ENCODE data around the gene PPP1R14C.

The PPP1R14C gene

DNA sequence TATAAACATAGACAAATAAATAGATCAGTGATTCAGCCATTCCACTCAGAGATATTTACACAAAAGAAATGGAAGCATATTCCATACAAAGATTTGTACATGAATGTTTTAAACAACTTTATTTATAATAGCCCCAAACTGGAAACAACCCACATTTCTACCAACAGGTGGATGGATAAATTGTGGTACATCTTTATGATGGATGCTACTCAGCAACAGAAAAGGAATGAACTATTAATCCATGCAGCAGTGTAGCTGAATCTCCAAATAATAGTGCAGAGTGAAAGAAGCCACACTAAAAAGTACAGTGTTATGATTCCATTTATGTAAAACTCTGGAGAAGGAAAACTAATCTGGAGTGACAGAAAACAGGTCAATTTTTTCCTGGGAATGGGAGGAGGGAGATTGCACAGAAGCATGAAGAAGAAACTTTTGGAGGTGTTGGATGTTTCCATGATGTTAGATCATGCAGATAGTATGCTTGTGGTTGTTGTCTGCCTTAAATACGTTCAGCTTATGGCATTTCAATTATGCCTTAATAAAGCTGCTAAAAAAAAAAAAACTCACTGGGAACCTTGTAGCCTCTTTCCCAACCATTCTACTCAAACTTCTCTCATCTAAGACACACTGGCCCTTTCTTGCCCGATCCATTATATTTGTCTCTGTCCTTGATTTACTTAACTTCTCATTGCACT is 100.9 kb downstream of the PPP1R14C start:
- in situ Hi-C loops (cut with MboI; ENCODE audit: low sequenced_read_pairs) = no loop called here

DNA sequence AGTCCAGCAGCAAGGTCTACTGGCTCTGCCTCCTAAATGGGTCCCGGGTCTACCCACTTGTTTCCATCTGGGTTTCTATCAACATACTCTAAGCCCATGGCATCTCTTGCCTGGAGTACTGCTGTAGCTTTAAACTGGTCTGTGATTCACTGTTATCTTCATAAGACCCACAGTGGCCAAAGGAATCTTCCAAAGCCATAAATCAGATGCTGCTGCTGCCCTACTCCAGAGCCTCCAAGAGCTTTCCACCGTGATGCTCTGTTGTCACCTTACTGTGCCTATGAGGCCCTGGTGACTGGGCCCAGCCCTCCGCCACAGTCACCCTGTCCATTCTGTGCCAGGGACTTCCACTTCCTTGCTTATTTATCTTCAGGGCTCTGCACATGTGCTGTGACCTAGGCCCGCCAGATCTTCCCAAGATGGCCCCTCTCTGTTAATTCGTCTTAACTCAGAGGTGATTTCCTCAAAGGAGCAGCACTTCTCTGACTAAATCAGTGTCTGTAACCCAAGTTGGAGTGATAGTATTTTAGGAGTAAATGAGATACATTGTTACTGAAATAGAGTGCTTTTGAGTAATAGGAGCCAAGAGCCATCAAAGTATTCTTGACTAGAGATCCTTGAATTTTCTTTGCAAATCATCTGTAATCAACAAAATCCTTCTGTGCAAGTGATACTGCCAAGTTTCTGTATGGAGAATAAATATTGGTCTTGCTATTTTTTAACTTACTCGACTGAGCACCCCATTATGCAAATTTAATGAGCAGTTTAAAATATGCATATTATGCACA is 102.5 kb downstream of the PPP1R14C start:
- in situ Hi-C loops (cut with MboI; ENCODE audit: low sequenced_read_pairs) = no loop called here

DNA sequence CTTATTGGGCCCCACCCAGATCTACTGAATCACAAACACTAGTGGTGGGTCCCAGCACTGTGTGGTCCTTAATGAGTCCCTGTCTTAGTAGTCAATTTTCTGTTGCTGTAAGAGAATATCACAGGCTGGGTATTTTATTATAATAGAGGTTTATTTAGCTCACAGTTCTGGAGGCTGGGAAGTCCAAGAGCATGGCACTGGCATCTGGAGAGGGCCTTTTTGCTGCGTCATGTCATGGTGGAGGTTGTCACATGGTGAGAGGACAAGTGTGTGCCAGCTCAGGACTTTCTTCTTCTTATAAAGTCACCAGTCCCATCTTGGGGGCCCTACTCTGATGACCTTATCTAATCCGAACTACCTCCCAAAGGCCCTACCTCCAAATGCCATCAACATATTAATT is 105.0 kb downstream of the PPP1R14C start:
- in situ Hi-C loops (cut with MboI; ENCODE audit: low sequenced_read_pairs) = no loop called here

DNA sequence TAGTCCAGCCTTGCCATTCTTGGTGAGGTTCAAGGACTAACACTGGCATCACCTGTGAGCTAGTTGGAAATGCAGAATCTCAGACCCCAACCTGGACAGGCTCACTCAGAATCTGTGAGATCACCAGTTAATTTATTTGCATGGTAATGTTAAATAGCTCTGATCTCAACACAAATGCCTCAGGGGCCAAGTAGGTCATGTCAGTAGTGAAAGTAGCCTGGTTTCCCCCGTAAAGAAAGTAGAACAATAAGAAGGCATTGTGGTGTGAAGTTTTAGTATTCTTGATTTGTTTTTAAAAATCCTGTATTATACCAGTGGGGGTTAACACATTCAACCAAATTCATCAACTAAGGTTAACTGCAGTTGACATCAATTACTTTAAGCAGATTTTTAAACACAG is 105.5 kb downstream of the PPP1R14C start:
- in situ Hi-C loops (cut with MboI; ENCODE audit: low sequenced_read_pairs) = no loop called here

DNA sequence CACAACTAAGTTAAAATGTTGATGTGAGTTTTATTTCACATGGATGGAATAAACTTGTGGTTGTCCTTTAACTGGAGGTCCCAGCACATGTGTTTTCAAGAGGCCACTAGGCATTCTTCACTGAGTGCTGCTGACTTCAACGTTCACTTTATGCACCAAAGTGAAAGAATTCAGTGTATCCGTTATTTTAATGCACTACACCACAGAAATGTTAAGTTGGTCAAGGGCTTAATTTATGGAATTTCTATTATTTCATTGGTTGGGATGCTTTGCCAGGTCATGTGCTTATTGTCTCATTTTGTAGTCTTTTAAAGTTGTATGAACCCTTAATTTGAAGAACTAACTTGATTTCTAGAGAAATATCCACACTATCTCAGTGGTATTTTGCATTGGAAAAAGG is 106.4 kb downstream of the PPP1R14C start:
- in situ Hi-C loops (cut with MboI; ENCODE audit: low sequenced_read_pairs) = no loop called here

DNA sequence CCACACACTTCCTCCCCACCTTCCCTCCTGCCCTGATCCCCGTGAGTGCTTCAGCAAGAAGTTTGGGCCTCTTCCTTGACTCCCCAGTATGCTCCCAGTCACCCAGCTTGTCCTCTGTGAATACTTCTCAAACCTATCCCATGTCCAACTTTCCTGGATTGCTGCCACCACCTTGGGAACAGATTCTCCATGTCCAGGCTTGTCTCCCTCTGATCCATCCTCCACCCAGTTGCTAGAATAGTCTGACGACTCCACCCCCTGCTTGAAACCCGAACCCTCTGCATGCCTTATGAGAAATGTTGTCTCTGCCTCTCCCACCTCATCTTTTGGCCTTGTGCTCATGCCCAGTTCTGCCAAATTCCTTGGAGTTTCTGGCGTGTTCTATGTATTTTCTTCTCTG is 108.0 kb downstream of the PPP1R14C start:
- in situ Hi-C loops (cut with MboI; ENCODE audit: low sequenced_read_pairs) = no loop called here

DNA sequence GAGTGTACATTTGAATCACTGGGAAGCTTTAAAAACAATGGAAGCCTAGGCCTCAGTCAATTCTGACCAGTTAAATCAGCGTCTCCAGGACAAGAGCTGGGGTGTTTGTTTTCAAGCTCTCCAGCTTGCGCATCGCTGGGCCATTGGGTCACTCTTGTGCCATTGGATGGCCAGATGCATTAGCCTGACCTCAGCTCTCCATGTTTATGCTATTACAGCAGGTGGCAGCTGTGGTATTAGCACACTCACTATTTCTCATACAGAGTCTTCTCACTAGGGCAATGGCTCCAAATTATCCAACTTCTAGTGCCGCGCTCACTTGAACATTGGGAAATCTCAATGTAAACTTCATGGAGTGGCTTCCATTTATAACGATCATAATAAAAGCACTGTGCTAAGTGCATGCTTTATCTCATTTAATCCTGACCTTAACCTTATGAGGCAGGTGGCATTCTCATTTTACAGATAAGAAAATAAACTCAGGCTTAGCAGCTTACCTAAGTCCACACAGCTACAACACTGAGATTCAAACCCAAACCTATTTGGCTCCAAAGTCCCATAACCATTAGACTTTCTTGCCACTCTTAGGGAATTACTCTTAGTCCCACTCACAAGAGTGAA is 108.8 kb downstream of the PPP1R14C start:
- in situ Hi-C loops (cut with MboI; ENCODE audit: low sequenced_read_pairs) = no loop called here

DNA sequence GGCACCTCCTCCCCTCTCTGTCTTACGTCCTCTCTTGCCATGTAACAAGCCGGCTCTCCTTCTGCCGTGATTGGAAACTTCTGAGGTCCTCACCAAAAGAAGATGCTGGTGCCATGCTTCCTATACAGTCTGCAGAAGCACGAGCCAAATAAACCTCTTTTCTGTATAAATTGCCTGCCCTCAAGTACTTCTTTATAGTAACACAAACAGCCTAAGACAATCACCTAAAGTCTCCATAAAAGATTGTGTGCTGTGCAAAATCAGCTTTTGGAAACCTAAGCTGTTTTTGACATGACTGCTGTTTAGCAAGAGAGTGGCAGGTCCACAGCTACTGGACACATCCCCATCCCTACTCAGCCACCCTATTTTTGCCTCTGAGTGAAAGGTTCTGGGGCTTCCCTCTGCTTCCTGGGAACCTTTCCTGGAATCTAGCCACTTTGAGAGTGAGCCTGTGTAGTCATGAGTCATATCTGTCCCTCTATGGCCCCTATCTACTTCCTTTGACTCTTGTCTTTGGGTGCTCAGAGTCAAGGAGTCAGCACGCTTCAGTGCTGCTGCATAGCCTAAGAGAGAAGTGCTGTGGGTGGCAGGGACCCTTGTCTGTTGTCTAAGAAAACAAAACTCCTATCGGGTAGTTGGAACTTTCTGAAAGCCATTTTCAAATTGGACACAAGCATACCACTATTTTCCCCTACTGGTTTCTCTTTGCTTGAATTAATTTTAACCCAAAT is 110.0 kb downstream of the PPP1R14C start:
- in situ Hi-C loops (cut with MboI; ENCODE audit: low sequenced_read_pairs) = no loop called here

DNA sequence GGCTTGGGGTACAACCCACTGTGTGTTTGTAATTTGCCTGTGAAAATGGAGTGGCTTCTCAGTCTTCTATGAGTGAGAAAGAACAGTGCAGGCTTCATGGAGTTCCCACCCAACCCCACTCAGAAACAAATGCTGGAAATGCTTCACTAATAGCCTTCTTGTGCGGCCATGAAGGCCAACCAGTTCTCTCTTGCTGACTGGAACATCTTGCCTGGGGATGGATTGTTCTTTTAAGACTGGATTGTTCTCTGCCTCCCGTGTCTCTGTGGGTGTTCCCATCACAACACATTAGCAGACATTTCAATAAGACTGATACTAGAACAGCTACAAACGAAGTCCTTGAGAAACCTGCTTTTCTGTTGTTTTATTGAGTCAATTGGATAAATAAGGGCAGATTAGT is 110.6 kb downstream of the PPP1R14C start:
- in situ Hi-C loops (cut with MboI; ENCODE audit: low sequenced_read_pairs) = no loop called here

DNA sequence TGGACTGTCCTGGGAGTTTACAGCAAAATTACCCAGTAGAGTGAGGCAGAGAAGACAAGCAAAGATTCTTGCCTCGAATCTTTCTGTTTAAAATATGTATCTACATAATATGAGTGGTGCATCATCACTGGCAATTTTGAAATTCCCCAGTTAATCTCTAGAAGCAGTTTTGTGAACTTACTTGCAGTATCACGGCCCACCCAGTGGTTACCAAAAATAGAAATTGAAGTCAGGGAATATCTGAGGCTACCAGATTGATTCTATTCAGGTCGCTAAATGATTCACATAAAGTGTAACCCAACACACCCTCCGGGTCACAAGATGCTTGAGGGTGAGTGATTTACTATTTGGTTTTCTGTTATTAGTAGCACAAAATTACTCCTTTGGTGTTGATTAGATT is 111.9 kb downstream of the PPP1R14C start:
- in situ Hi-C loops (cut with MboI; ENCODE audit: low sequenced_read_pairs) = no loop called here

DNA sequence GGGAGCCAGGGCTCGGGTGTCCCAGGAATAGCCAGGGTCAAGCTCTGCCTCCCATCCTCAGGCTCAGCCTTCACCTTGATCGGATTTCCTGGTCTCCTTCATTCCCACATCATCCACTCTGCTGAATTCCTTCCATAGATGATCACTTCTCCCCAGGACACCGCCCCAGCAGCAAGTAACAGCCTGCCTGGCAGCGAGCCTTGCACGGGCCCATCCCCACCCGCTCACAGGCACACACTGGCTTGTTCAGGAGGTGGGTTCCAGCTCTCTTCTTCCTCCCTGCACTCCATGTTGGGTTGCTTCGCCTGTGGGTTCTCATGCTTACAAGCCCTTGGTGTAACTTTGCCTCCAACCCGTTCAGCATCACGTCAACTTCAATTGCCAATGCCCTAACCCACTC is 113.0 kb downstream of the PPP1R14C start:
- in situ Hi-C loops (cut with MboI; ENCODE audit: low sequenced_read_pairs) = no loop called here

DNA sequence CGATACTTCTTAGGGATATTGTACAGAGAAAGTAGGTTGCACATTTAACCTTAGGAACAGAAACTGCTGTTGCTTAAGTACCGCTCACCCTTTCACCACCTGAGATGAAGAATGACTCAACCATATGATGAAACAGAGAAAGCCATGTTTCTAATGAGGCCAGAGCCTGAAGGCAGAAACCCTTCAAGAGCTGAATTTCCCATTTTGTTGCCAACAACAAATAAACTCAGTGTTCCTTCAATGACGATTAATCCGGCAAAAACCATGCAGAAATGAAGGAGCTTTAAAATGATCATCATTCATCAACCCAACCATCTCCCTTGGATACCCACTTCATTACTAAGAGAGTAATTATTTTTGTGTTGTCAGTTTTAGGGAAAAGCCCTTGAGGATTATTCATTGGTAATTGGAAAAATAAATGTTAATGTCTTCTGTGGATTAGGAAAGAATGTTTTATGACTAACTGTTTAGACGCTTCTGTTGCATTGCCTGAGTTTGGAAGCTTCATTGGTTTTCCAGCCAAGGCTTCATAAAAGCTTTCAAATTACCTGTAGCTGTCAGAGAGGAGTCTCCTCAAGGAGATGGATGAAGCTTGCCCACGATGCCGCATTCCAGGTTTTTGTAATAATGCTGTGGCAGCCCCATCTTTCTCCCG is 113.9 kb downstream of the PPP1R14C start:
- in situ Hi-C loops (cut with MboI; ENCODE audit: low sequenced_read_pairs) = no loop called here

DNA sequence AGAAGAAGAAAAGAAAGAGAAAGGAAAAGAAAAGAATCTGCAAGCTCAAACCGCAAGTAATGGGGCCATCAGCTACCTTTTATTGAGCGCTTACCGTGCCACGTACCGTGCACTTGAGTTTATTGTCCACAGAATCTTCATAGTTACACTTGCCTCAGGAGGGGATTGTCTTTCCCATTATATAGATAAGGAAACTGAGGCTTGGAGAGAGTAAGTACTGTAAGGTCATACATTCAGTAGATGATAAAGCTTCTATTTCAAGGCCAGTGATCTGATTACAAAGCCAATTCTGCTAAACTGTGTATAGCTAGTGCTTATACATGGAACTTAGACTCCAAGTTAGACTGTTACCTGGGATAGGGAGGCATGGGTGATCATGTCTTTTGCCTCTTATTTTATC is 115.5 kb downstream of the PPP1R14C start:
- in situ Hi-C loops (cut with MboI; ENCODE audit: low sequenced_read_pairs) = no loop called here

DNA sequence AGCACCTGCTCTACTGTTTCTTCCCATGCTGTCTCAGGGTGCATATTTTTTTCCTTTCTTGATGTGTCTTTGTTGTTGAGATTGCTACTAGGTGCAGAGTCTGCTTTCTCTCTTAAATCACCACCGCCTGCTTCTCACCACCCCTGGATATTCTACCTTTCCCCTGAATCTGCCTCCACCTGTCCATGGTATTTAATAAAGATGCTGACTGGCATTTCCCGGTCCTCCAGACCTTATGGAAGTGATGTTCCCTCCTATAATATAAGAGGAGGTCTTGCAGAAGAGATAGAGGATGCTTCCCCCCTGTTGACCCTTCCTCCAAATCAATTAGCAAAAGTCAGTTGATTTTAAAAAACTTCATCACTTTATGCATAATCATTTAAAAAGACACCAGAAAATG is 118.1 kb downstream of the PPP1R14C start:
- in situ Hi-C loops (cut with MboI; ENCODE audit: low sequenced_read_pairs) = no loop called here

DNA sequence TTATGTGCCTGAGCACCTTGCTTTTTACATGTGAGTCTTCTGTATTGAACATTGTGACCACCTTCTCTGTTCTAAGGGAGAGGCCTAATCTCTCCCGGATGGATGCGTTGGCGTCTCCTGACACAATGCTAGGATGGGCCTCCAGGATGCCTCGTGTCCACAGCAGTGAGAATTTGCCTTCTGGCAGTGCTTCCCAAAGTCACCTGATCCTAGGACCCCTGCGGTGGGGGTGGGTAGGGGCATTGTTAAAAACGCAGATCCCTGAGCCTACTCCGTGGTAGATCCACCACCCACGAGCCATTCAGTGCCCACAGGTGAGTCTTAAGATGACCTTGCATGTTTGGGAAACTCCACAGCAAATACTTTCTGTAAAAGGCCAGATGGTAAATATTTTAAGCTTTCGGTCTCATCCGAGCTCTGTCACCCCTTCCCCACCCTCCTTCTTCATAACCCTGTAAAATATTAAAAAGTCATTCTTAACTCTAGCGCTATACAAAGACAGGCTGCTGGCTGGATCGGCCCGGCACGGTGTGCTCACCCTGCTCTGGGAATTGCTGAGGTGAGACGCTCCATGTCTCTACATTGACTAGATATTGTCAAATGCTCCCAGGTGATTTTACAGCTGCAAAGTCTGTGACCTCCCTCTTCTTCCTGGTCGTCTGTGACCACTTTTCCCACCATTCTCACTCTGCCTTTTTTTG is 119.3 kb downstream of the PPP1R14C start:
- in situ Hi-C loops (cut with MboI; ENCODE audit: low sequenced_read_pairs) = no loop called here

DNA sequence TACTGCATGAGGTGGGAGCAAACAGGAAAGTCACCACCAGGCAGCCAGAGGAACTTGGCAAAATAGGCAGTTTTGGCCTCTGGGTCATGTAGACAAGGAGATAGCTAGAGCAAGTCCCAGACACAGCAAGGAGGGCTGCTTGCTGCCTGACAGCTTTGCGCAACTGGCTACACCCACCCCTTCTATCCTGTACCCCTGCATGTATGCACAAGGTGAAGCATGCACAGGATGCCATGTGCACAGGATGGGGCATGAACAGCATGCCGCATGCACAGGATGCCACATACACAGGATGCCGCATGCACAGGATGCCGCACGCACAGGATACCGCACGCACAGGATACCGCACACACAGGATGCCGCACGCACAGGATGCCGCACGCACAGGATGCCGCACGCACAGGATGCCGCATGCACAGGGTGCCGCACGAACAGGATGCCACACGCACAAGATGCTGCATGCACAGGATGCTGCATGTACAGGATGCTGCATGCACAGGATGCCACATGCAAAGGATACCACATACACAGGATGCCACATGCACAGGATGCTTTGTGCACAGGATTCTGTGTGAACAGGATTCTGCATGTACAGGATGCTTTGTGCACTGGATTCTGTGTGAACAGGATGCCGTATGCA is 121.0 kb downstream of the PPP1R14C start:
- in situ Hi-C loops (cut with MboI; ENCODE audit: low sequenced_read_pairs) = no loop called here

DNA sequence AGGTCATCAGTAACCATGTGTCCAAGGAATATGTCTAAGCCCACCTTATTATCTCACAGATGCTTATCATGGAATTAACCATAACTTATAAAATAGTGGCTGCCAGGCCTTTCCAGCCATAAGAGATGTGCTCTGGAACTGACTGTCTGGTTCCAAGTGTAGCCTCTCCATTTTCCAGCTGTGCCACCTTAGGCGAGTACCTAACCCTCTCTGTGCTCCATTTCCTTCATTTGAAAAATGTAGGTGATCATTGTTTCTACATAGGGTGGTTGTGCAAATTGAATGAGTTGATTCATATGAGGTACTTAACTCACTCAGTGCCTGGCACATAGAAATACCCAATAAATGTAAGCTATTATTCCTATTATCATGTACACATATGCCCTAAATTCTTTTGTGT is 123.5 kb downstream of the PPP1R14C start:
- in situ Hi-C loops (cut with MboI; ENCODE audit: low sequenced_read_pairs) = no loop called here

DNA sequence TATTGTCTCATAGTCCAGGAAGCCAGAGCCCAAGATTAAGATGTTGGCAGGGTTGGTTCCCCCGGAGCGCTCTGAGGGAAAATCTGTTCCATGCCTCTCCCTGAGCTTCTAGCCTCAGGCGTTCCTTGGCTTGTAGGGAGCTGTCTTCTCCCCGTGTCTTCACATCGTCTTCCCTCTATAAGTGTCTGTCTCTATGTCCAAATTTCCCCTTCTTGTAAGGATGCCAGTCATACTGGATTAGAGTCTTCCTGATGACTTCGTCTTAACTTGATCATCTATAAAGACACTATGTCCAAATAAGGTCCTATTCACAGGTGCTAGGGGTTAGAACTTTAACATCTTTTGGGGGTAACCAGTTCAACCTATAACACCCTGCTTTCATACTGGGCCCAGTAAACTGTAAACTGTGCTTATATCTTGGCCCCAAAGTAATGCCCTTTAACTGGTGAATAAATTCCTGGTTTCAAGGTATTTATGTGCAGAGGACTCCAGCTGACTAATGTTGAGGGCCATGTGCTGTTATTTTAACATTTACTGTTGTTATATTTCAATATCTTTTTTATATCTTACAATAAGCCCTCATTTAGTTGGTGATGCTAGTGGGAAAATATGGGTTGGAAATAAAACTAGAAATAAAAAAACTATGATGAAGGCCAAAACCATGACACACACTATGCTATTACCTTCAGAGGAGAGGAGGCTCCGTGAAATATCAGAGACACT is 124.3 kb downstream of the PPP1R14C start:
- in situ Hi-C loops (cut with MboI; ENCODE audit: low sequenced_read_pairs) = no loop called here
